ENCODE measurements around the gene SWSAP1. TPM values are rescaled to one million over a fixed set of nuclear protein-coding genes. Genes with fewer than 3 reads are reported as not detected.

SWSAP1 gene
- total and polyA plus RNA-seq, 5 donors from 2014 or later: 3.0 to 8.4 (median 6.5) TPM

- no peak overlapping the region for H3K4me3 ChIP-seq (ENCODE audit: low read depth, low read length)
- H3K27me3 Mint-ChIP-seq: peaks cover 19% of the 10 kb centered on the region
- DNase-seq (no peak), ATAC-seq (ENCODE audit: low read depth in 2 of 2) (no peak)
- no peak overlapping the region for H3K27ac Mint-ChIP-seq
- H3K9me3 Mint-ChIP-seq: no peaks in the 10 kb centered on the region
- no peaks in the 10 kb centered on the region for H3K36me3 ChIP-seq (ENCODE audit: control insufficient read depth, insufficient read depth, low read length)
- H3K4me1 Mint-ChIP-seq: peaks cover 5 to 47% (median 22%) of the 10 kb centered on the region in 4 donors
- H3K4me1 ChIP-seq (ENCODE audit: control insufficient read depth, insufficient read depth, low read length, poor library complexity, severe bottlenecking): peaks cover 38% of the 10 kb centered on the region
- no peak overlapping the region for H3K27ac ChIP-seq (ENCODE audit: insufficient read depth, low read length, poor library complexity, severe bottlenecking)
- no peaks in the 10 kb centered on the region for H3K27me3 ChIP-seq (ENCODE audit: control insufficient read depth, insufficient read depth, low read length)
- H3K36me3 Mint-ChIP-seq: no peaks in the 10 kb centered on the region
- no peaks in the 10 kb centered on the region for H3K9me3 ChIP-seq (ENCODE audit: control insufficient read depth in 2 of 2, low read length in 2 of 2)
- peak overlapping the region in 1 of 4 donors; percentile 57 for H3K4me3 Mint-ChIP-seq
Observed at GRCh38 chr19:11383706-11384048, 9.2 kb downstream of the SWSAP1 start.

DNA sequence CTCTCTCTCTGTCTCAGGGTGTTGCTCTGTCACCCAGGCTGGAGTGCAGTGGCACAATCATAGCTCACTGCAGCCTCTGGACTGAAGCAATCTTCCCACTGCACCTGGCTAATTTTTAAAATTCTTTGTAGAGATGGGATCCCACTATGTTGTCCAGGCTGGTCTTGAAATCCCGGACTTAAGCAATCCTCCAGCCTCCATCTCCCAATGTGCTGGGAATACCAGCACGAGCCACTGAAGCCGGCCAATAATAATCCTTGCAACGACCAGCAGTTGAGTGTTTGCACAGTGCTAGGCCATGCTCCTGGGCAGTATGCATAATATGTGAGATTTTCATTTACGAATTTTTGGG, 10.3 kb downstream of the SWSAP1 start:
- H3K9me3 ChIP-seq (ENCODE audit: control insufficient read depth in 2 of 2, low read length in 2 of 2): no peaks in the 10 kb centered on the region
- Mint-ChIP-seq H3K9me3 (no peaks in the 10 kb centered on the region), H3K4me3 (peak overlapping the region; percentile 45 to 71 (median 62)), H3K27ac (peak overlapping the region in 1 of 3 donors; percentile 38), H3K36me3 (no peaks in the 10 kb centered on the region), H3K27me3 (peaks cover 19% of the 10 kb centered on the region), H3K4me1 (peaks cover 5 to 40% (median 21%) of the 10 kb centered on the region in 4 donors)
- no peak for DNase-seq
- no peaks in the 10 kb centered on the region for H3K27me3 ChIP-seq (ENCODE audit: control insufficient read depth, insufficient read depth, low read length)
- peaks cover 38% of the 10 kb centered on the region for H3K4me1 ChIP-seq (ENCODE audit: control insufficient read depth, insufficient read depth, low read length, poor library complexity, severe bottlenecking)
- no peak for ATAC-seq (ENCODE audit: low read depth in 2 of 2)
- no peak overlapping the region for H3K4me3 ChIP-seq (ENCODE audit: low read depth, low read length)
- no peaks in the 10 kb centered on the region for H3K36me3 ChIP-seq (ENCODE audit: control insufficient read depth, insufficient read depth, low read length)
- H3K27ac ChIP-seq (ENCODE audit: insufficient read depth, low read length, poor library complexity, severe bottlenecking): no peak overlapping the region

- no peak overlapping the region for H3K27ac ChIP-seq (ENCODE audit: insufficient read depth, low read length, poor library complexity, severe bottlenecking)
- H3K9me3 ChIP-seq (ENCODE audit: control insufficient read depth in 2 of 2, low read length in 2 of 2): peaks cover 3 to 6% of the 10 kb centered on the region in 2 experiments
- H3K9me3 Mint-ChIP-seq: peaks cover 0 to 4% (median 0%) of the 10 kb centered on the region in 7 donors
- H3K4me3 Mint-ChIP-seq: peak overlapping the region in 1 of 4 donors; percentile 67
- DNase-seq (peak in 2 of 3 donors; percentile 34 to 47), ATAC-seq (ENCODE audit: low read depth in 2 of 2) (no peak)
- H3K4me3 ChIP-seq (ENCODE audit: low read depth, low read length): no peak overlapping the region
- H3K27me3 Mint-ChIP-seq: peaks cover 7% of the 10 kb centered on the region
- no peaks in the 10 kb centered on the region for H3K36me3 ChIP-seq (ENCODE audit: control insufficient read depth, insufficient read depth, low read length)
- H3K4me1 Mint-ChIP-seq: peaks cover 0 to 17% (median 6%) of the 10 kb centered on the region in 4 donors
- peaks cover 18% of the 10 kb centered on the region for H3K4me1 ChIP-seq (ENCODE audit: control insufficient read depth, insufficient read depth, low read length, poor library complexity, severe bottlenecking)
- H3K36me3 Mint-ChIP-seq: no peaks in the 10 kb centered on the region
- H3K27ac Mint-ChIP-seq: peak overlapping the region in 2 of 3 donors; percentile 39 to 77
- H3K27me3 ChIP-seq (ENCODE audit: control insufficient read depth, insufficient read depth, low read length): no peaks in the 10 kb centered on the region
Observed at GRCh38 chr19:11387162-11388034, 12.9 kb downstream of the SWSAP1 start.

DNA sequence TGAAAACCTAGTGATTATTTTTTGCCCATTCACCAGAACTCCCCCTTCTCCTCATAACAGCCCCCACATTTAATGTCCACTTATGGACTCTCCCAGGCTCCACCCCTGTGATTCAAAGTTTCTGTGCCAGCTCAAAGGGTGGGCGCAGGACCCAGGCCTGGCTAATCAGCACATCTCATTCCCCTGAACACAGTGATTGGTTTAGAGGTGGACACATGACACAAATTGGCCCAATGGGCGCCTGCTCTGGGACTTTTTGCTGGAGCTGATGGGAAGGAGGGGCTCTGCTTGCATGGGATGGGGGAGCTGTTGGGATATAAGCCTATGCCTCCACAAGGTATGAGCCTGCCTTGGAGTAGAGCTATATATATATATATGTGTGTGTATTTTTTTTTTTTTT, 15.9 kb downstream of the SWSAP1 start:
- no peak overlapping the region for H3K4me3 ChIP-seq (ENCODE audit: low read depth, low read length)
- H3K9me3 ChIP-seq (ENCODE audit: control insufficient read depth in 2 of 2, low read length in 2 of 2): peaks cover 3 to 6% of the 10 kb centered on the region in 2 experiments
- H3K36me3 ChIP-seq (ENCODE audit: control insufficient read depth, insufficient read depth, low read length): no peaks in the 10 kb centered on the region
- Mint-ChIP-seq H3K4me1 (peaks cover 5 to 11% (median 7%) of the 10 kb centered on the region in 4 donors), H3K4me3 (no peak overlapping the region), H3K27me3 (peaks cover 15% of the 10 kb centered on the region), H3K9me3 (peaks cover 0 to 4% (median 0%) of the 10 kb centered on the region in 7 donors), H3K27ac (no peak overlapping the region), H3K36me3 (no peaks in the 10 kb centered on the region)
- DNase-seq (no peak), ATAC-seq (ENCODE audit: low read depth in 2 of 2) (no peak)
- H3K27ac ChIP-seq (ENCODE audit: insufficient read depth, low read length, poor library complexity, severe bottlenecking): no peak overlapping the region
- no peaks in the 10 kb centered on the region for H3K27me3 ChIP-seq (ENCODE audit: control insufficient read depth, insufficient read depth, low read length)
- H3K4me1 ChIP-seq (ENCODE audit: control insufficient read depth, insufficient read depth, low read length, poor library complexity, severe bottlenecking): peaks cover 4% of the 10 kb centered on the region

- Histone ChIP-seq H3K4me3 (ENCODE audit: low read depth, low read length) (no peak overlapping the region), H3K27ac (ENCODE audit: insufficient read depth, low read length, poor library complexity, severe bottlenecking) (no peak overlapping the region), H3K27me3 (ENCODE audit: control insufficient read depth, insufficient read depth, low read length) (no peaks in the 10 kb centered on the region), H3K36me3 (ENCODE audit: control insufficient read depth, insufficient read depth, low read length) (no peaks in the 10 kb centered on the region), H3K9me3 (ENCODE audit: control insufficient read depth in 2 of 2, low read length in 2 of 2) (peaks cover 3 to 6% of the 10 kb centered on the region in 2 experiments), H3K4me1 (ENCODE audit: control insufficient read depth, insufficient read depth, low read length, poor library complexity, severe bottlenecking) (peaks cover 4% of the 10 kb centered on the region)
- no peak overlapping the region for H3K27ac Mint-ChIP-seq
- peaks cover 0 to 4% (median 0%) of the 10 kb centered on the region in 7 donors for H3K9me3 Mint-ChIP-seq
- no peaks in the 10 kb centered on the region for H3K36me3 Mint-ChIP-seq
- H3K4me3 Mint-ChIP-seq: no peak overlapping the region
- H3K27me3 Mint-ChIP-seq: peaks cover 16% of the 10 kb centered on the region
- H3K4me1 Mint-ChIP-seq: peaks cover 5 to 11% (median 7%) of the 10 kb centered on the region in 4 donors
- no peak for ATAC-seq (ENCODE audit: low read depth in 2 of 2)
- no peak for DNase-seq
Observed at GRCh38 chr19:11390933-11391680, 16.6 kb downstream of the SWSAP1 start.

DNA sequence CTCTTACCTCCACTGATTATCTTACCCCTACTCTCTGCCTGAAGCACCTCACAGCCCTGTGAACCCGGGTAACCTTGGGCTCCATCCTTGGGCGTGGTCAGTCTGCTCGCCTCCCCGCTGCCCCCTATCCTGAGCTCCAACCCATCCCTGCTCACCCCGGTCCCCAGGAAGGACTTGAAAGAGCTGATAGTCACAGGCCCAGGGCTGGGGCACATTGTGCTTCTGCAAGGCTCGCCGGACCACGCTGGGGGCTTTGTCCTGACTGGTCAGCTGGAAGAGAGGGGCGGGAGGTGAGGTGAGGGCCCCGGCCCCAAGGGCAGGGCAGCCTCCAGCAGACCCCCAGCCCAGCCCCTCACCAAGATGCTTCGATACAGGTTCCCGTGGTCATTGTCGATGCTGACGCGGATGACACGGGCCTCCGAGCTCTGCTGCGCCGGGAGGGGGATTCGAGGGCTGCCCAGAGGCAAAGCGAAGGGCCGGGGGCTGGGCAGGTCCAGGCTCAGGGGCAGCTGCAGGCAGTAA, 22.7 kb downstream of the SWSAP1 start:
- peak overlapping the region in 1 of 3 donors; percentile 28 for H3K27ac Mint-ChIP-seq

DNA sequence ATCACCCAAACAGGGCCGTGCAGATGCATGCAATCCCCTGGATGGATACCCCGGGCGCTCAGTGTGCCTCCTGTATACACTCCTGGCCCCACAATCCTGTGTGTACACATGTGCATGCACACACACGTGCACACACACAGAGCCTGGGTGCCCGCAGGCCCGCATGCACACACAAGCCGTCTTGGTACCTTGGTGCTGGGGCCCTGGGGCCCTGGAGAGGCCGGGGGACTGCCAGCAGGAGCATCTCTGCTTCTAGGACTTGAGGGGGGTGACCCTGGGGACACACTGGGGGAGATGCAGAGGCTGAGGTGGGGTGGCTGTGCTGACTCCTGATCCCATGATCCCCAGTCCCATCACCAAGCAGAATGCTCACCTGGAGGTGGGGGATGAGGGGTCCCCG, 25.2 kb downstream of the SWSAP1 start:
- Mint-ChIP-seq H3K27me3 (peaks cover 4% of the 10 kb centered on the region), H3K4me1 (no peaks in the 10 kb centered on the region), H3K4me3 (no peak overlapping the region), H3K36me3 (no peaks in the 10 kb centered on the region), H3K27ac (no peak overlapping the region), H3K9me3 (peaks cover 0 to 2% (median 0%) of the 10 kb centered on the region in 7 donors)
- no peaks in the 10 kb centered on the region for H3K9me3 ChIP-seq (ENCODE audit: control insufficient read depth in 2 of 2, low read length in 2 of 2)
- no peak for DNase-seq
- H3K27ac ChIP-seq (ENCODE audit: insufficient read depth, low read length, poor library complexity, severe bottlenecking): no peak overlapping the region
- ATAC-seq (ENCODE audit: low read depth in 2 of 2): no peak
- H3K27me3 ChIP-seq (ENCODE audit: control insufficient read depth, insufficient read depth, low read length): no peaks in the 10 kb centered on the region
- no peaks in the 10 kb centered on the region for H3K36me3 ChIP-seq (ENCODE audit: control insufficient read depth, insufficient read depth, low read length)
- H3K4me3 ChIP-seq (ENCODE audit: low read depth, low read length): no peak overlapping the region
- H3K4me1 ChIP-seq (ENCODE audit: control insufficient read depth, insufficient read depth, low read length, poor library complexity, severe bottlenecking): no peaks in the 10 kb centered on the region

More for the DNA sequence above, 22.7 kb downstream of the SWSAP1 start:
- ATAC-seq (ENCODE audit: low read depth in 2 of 2) (no peak), DNase-seq (no peak)
- H3K36me3 Mint-ChIP-seq: no peaks in the 10 kb centered on the region
- no peaks in the 10 kb centered on the region for H3K4me1 ChIP-seq (ENCODE audit: control insufficient read depth, insufficient read depth, low read length, poor library complexity, severe bottlenecking)
- no peak overlapping the region for H3K27ac ChIP-seq (ENCODE audit: insufficient read depth, low read length, poor library complexity, severe bottlenecking)
- H3K27me3 ChIP-seq (ENCODE audit: control insufficient read depth, insufficient read depth, low read length): no peaks in the 10 kb centered on the region
- H3K27me3 Mint-ChIP-seq: peaks cover 16% of the 10 kb centered on the region
- H3K4me3 ChIP-seq (ENCODE audit: low read depth, low read length): no peak overlapping the region
- H3K36me3 ChIP-seq (ENCODE audit: control insufficient read depth, insufficient read depth, low read length): no peaks in the 10 kb centered on the region
- H3K9me3 Mint-ChIP-seq: peaks cover 0 to 3% (median 0%) of the 10 kb centered on the region in 7 donors
- no peaks in the 10 kb centered on the region for H3K9me3 ChIP-seq (ENCODE audit: control insufficient read depth in 2 of 2, low read length in 2 of 2)
- H3K4me1 Mint-ChIP-seq: peaks cover 2 to 6% (median 4%) of the 10 kb centered on the region in 4 donors
- H3K4me3 Mint-ChIP-seq: no peak overlapping the region

Data from CD4-positive, CD25-positive, alpha-beta regulatory T cell (primary cell).